Cardiac muscle cell (in vitro differentiated cells and primary cell): ENCODE results near the gene GDAP1L1. TPM values are rescaled to one million over a fixed set of nuclear protein-coding genes. Genes with fewer than 3 reads are reported as not detected.

ENCODE experiments used
- DNase-seq, 2 donors: peaks; one replicate each; pipeline versions ENCODE4 v3.0.0 to v3.0.0-alpha.2; 2010 to 2017; ENCODE audit warnings: low read depth in 1 of 2, low spot score in 1 of 2
- H3K27ac ChIP-seq: fragments of 200-600 bp; sonication (generic); 2 replicates; pipeline ENCODE4 v1.5.1; 2016
- H3K27me3 ChIP-seq: fragments of 200-600 bp; sonication (generic); 2 replicates; pipeline ENCODE4 v1.6.0; 2016; ENCODE audit warnings: control low read depth
- H3K36me3 ChIP-seq: fragments of 200-600 bp; sonication (generic); 2 replicates; pipeline ENCODE4 v1.5.1; 2016; ENCODE audit warnings: control low read depth
- H3K4me1 ChIP-seq: fragments of 200-600 bp; sonication (generic); 2 replicates; pipeline ENCODE4 v1.8.1; 2017; ENCODE audit warnings: low read depth, mild to moderate bottlenecking, mixed run types
- H3K4me3 ChIP-seq: fragments of 200-600 bp; sonication (generic); 2 replicates; pipeline ENCODE4 v1.5.1; 2016; ENCODE audit warnings: mild to moderate bottlenecking
- H3K9me3 ChIP-seq: fragments of 200-600 bp; sonication (generic); 2 replicates; pipeline ENCODE4 v1.5.1; 2017; ENCODE audit warnings: low read depth, mild to moderate bottlenecking, control low read depth
- CTCF ChIP-seq: IDR thresholded peaks from 2 replicates; pipeline ENCODE4 v1.5.1; 2012; ENCODE audit warnings: low read depth, mild to moderate bottlenecking, low read length
- polyA plus RNA-seq: library from polyadenylated mRNA; unstranded; fragments of >200 nt; fragmentation: Nextera tagmentation; extraction: Ambion mirVana; gene quantifications from 2 replicates; pipeline ENCODE4 v1.2.1, GENCODE V29; 2016
- total RNA-seq: library from RNA; depleted of rRNA; stranded (reverse); fragments of >200 nt; gene quantifications from 2 replicates; pipeline ENCODE4 v1.2.3, GENCODE V29; 2016

The GDAP1L1 gene
- total and polyA plus RNA-seq, 2 experiments from 2014 or later, result 0.86 to 5.2 TPM

DNA sequence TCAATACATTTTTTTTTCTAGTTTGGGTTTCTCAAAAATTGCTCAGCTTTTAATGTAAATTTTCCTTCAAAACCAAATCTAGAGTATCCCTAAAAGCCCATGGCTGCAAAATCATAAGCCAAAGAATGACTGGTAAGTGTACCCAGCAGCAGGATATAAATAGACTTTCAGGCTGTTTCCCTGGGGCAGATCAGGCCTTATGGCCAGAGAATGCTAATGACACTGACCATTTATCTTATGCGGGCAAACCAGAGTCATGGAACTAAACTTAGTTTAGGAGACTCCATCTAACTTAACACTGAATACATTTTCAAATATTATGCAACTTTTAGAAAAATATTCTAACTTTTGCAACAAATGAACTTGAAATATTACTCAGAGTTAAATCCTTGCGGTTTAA is 43.9 kb upstream of the GDAP1L1 start:
- peaks cover 22% of the 10 kb centered on the region for H3K4me1 ChIP-seq
- peaks cover 33% of the 10 kb centered on the region for H3K36me3 ChIP-seq
- peak overlapping the region; percentile 61 for H3K27ac ChIP-seq

GRCh38 chr20:44204156-44204831 is 42.8 kb upstream of the GDAP1L1 start:
- H3K9me3 ChIP-seq, result no peaks in the 10 kb centered on the region
- H3K27ac ChIP-seq, result peak overlapping the region; percentile 7
- H3K4me3 ChIP-seq, result no peak overlapping the region
- H3K36me3 ChIP-seq, result peaks cover 25% of the 10 kb centered on the region
- H3K4me1 ChIP-seq, result peaks cover 32% of the 10 kb centered on the region
- peak in 1 of 2 donors; percentile 91 for DNase-seq
- TF ChIP-seq CTCF, result no peak
- no peaks in the 10 kb centered on the region for H3K27me3 ChIP-seq

More for the DNA sequence above, 43.9 kb upstream of the GDAP1L1 start:
- TF ChIP-seq CTCF, result no peak
- peak in 1 of 2 donors; percentile 62 for DNase-seq
- Histone ChIP-seq H3K27me3 (no peaks in the 10 kb centered on the region), H3K9me3 (no peaks in the 10 kb centered on the region), H3K4me3 (no peak overlapping the region)

- TF ChIP-seq CTCF, result no peak
- no peak overlapping the region for H3K4me3 ChIP-seq
- H3K4me1 ChIP-seq, result peaks cover 36% of the 10 kb centered on the region
- H3K27me3 ChIP-seq, result no peaks in the 10 kb centered on the region
- peaks cover 20% of the 10 kb centered on the region for H3K36me3 ChIP-seq
- peak overlapping the region; percentile 7 for H3K27ac ChIP-seq
- no peak for DNase-seq
- H3K9me3 ChIP-seq, result no peaks in the 10 kb centered on the region
Measured at GRCh38 chr20:44204832-44205215, 42.3 kb upstream of the GDAP1L1 start.

DNA sequence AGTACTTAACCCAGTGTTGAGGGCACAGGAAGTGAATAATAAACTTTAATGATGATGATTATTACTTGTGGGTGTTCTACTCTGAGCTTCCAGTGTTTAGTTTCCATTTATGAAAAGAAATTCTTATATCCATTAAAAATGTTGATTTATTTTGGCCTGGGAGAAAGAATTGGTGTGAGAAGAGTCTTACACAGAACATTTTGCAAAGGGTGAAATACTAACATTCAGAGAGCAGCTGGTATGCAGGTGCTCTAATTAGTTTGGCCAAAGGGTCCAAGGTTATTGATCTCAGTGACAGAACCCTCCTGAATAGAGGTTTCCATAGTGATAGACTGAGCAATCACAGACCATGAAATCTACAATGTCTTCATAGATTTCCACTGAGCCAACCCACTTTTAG is 41.0 kb upstream of the GDAP1L1 start:
- no peak for TF ChIP-seq CTCF
- Histone ChIP-seq H3K4me1 (peaks cover 36% of the 10 kb centered on the region), H3K27ac (no peak overlapping the region), H3K27me3 (no peaks in the 10 kb centered on the region), H3K9me3 (no peaks in the 10 kb centered on the region), H3K36me3 (peaks cover 10% of the 10 kb centered on the region), H3K4me3 (no peak overlapping the region)
- no peak for DNase-seq

- Histone ChIP-seq H3K4me1 (peaks cover 43% of the 10 kb centered on the region), H3K27me3 (no peaks in the 10 kb centered on the region), H3K27ac (no peak overlapping the region), H3K4me3 (no peak overlapping the region), H3K9me3 (no peaks in the 10 kb centered on the region), H3K36me3 (peaks cover 2% of the 10 kb centered on the region)
- no peak for DNase-seq
- TF ChIP-seq CTCF, result no peak
Measured at GRCh38 chr20:44207126-44207723, 39.9 kb upstream of the GDAP1L1 start.
